ENCODE measurements around the gene CRYAB.

CRYAB gene

GRCh38 chr11:111939836-111940604 lies 28.4 kb upstream of the CRYAB start:
- Histone ChIP-seq H3K4me2 (ENCODE audit: insufficient read depth, low read length) (no peak overlapping the region), H4K20me1 (ENCODE audit: insufficient read depth, low read length) (no peaks in the 10 kb centered on the region), H3K4me1 (ENCODE audit: insufficient read depth, low read length) (peaks cover 28% of the 10 kb centered on the region), H3K9ac (ENCODE audit: low read depth, low read length) (no peak overlapping the region), H3K27me3 (ENCODE audit: insufficient read depth, low read length, poor library complexity) (no peaks in the 10 kb centered on the region), H3K9me3 (ENCODE audit: insufficient read depth, low read length, severe bottlenecking) (no peaks in the 10 kb centered on the region), H3K27ac (ENCODE audit: low read length) (no peak overlapping the region), H3K79me2 (ENCODE audit: insufficient read depth, low read length) (no peaks in the 10 kb centered on the region), H2AFZ (ENCODE audit: low read depth, low read length) (no peak overlapping the region), H3K4me3 (ENCODE audit: low read depth in 1 of 2, low read length in 2 of 2) (no peak overlapping the region), H3K36me3 (ENCODE audit: insufficient read depth, low read length) (no peaks in the 10 kb centered on the region)
- ATAC-seq (ENCODE audit: insufficient read depth, low read depth) (no peak), DNase-seq (no peak)
- TF ChIP-seq EZH2 (IDR thresholded peaks at IDR 0.05; ENCODE audit: borderline replicate concordance, low read depth, low read length, severe bottlenecking) (no peak), CTCF (IDR thresholded peaks at IDR 0.05; ENCODE audit: borderline replicate concordance, extremely low read depth, low read length, poor library complexity, severe bottlenecking) (no peak)

GRCh38 chr11:111938687-111939160 lies 27.2 kb upstream of the CRYAB start:
- Histone ChIP-seq H3K27me3 (ENCODE audit: insufficient read depth, low read length, poor library complexity) (no peaks in the 10 kb centered on the region), H3K27ac (ENCODE audit: low read length) (no peak overlapping the region), H3K9me3 (ENCODE audit: insufficient read depth, low read length, severe bottlenecking) (no peaks in the 10 kb centered on the region), H3K36me3 (ENCODE audit: insufficient read depth, low read length) (no peaks in the 10 kb centered on the region), H4K20me1 (ENCODE audit: insufficient read depth, low read length) (no peaks in the 10 kb centered on the region), H2AFZ (ENCODE audit: low read depth, low read length) (peak overlapping the region; percentile 44; the same call in 1 of the 2 replicates), H3K4me1 (ENCODE audit: insufficient read depth, low read length) (peaks cover 28% of the 10 kb centered on the region), H3K79me2 (ENCODE audit: insufficient read depth, low read length) (no peaks in the 10 kb centered on the region), H3K9ac (ENCODE audit: low read depth, low read length) (no peak overlapping the region), H3K4me2 (ENCODE audit: insufficient read depth, low read length) (no peak overlapping the region), H3K4me3 (ENCODE audit: low read depth in 1 of 2, low read length in 2 of 2) (no peak overlapping the region)
- ATAC-seq (ENCODE audit: insufficient read depth, low read depth) (no peak), DNase-seq (no peak)
- TF ChIP-seq CTCF (IDR thresholded peaks at IDR 0.05; ENCODE audit: borderline replicate concordance, extremely low read depth, low read length, poor library complexity, severe bottlenecking) (no peak), EZH2 (IDR thresholded peaks at IDR 0.05; ENCODE audit: borderline replicate concordance, low read depth, low read length, severe bottlenecking) (no peak)

GRCh38 chr11:111937844-111938243 lies 26.3 kb upstream of the CRYAB start:
- Histone ChIP-seq H3K4me3 (ENCODE audit: low read depth in 1 of 2, low read length in 2 of 2) (no peak overlapping the region), H3K4me1 (ENCODE audit: insufficient read depth, low read length) (peaks cover 28% of the 10 kb centered on the region), H3K79me2 (ENCODE audit: insufficient read depth, low read length) (no peaks in the 10 kb centered on the region), H3K27ac (ENCODE audit: low read length) (no peak overlapping the region), H2AFZ (ENCODE audit: low read depth, low read length) (peak overlapping the region; percentile 92), H3K9me3 (ENCODE audit: insufficient read depth, low read length, severe bottlenecking) (no peaks in the 10 kb centered on the region), H3K4me2 (ENCODE audit: insufficient read depth, low read length) (peak overlapping the region; percentile 91), H3K27me3 (ENCODE audit: insufficient read depth, low read length, poor library complexity) (no peaks in the 10 kb centered on the region), H3K9ac (ENCODE audit: low read depth, low read length) (no peak overlapping the region), H3K36me3 (ENCODE audit: insufficient read depth, low read length) (no peaks in the 10 kb centered on the region), H4K20me1 (ENCODE audit: insufficient read depth, low read length) (no peaks in the 10 kb centered on the region)
- no peak for TF ChIP-seq CTCF (IDR thresholded peaks at IDR 0.05; ENCODE audit: borderline replicate concordance, extremely low read depth, low read length, poor library complexity, severe bottlenecking)
- TF ChIP-seq EZH2 (IDR thresholded peaks at IDR 0.05; ENCODE audit: borderline replicate concordance, low read depth, low read length, severe bottlenecking): no peak
- ATAC-seq (ENCODE audit: insufficient read depth, low read depth) (no peak), DNase-seq (no peak)

Measured in DND-41 (cell line).